ENCODE data around the gene RC3H2.
"Not testable (repeated sequence)": the region's sequence is repeated elsewhere in the genome, so short reads cannot be mapped to it uniquely, and the experiment has no call there.

Gene RC3H2

GRCh38 chr9:122841501-122841900 is 63.7 kb downstream of the RC3H2 start:
- no peak for DNase-seq (ENCODE audit: low spot score)

GRCh38 chr9:122838441-122838840 is 66.7 kb downstream of the RC3H2 start:
- not testable (repeated sequence) for DNase-seq (ENCODE audit: low spot score)

GRCh38 chr9:122837266-122837850 is 67.8 kb downstream of the RC3H2 start:
- no peak for DNase-seq (ENCODE audit: low spot score)

DNA sequence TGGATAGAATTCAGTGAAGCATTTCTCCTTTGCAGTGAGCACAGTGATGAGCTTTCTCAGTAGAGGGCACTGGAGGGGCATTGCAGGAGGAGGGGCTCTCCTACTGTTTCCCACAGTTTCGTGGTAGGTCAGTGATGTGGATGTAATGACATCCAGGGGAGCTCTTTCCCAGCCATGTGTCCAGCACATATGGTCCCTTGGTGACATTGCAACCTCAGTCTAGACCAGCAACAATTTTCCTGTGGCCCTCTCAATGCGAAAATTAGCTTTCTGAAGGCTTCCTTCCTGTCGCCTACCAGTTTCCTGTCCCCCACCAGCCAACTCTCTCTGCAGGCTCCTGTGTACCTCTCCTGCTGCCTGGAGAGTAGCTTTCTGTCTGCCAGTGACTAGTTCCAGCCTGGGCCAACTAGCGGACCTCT is 69.8 kb downstream of the RC3H2 start:
- DNase-seq (ENCODE audit: low spot score), result no peak

DNA sequence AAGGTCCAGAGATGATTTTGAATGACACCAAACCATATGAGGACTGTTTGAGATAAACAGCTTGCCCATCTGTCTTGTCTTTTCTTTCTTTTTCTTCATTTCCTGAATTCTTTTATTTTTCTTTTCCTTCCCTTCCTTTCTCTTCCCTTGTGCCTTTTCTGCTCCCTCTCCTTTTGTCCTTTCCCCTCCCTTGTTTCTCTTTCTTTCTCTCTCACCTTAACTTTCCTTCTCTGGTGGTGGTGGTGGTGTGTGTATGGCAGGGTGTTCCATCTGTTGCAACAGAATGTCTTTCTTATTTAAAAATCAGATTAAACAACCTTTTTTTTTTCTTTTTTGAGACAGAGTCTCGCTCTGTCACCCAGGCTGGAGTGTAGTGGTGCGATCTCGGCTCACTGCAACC is 73.0 kb downstream of the RC3H2 start:
- DNase-seq (ENCODE audit: low spot score), result no peak

GRCh38 chr9:122828965-122829284 is 76.2 kb downstream of the RC3H2 start:
- DNase-seq (ENCODE audit: low spot score), result not testable (repeated sequence)

DNA sequence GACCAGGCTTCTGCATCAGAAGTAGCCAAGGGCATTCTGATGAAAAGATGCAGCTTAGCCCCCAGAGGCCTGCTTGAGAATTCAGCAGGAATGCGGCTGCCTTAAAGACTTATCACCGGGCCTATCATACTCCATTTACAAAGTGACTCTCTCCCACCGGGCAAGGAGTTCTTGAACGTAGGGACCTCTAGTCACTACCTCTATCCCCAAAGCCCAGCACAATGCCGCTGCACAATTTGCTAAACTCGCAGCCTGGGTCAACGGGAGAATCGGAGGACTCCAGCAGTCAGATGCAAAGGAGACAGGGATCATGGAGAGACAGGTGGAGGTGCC is 77.4 kb downstream of the RC3H2 start:
- DNase-seq (ENCODE audit: low spot score), result no peak

- no peak for DNase-seq (ENCODE audit: low spot score)
Observed at GRCh38 chr9:122822938-122823337, 82.2 kb downstream of the RC3H2 start.

GRCh38 chr9:122822056-122822455 is 83.1 kb downstream of the RC3H2 start:
- DNase-seq (ENCODE audit: low spot score), result no peak

DNA sequence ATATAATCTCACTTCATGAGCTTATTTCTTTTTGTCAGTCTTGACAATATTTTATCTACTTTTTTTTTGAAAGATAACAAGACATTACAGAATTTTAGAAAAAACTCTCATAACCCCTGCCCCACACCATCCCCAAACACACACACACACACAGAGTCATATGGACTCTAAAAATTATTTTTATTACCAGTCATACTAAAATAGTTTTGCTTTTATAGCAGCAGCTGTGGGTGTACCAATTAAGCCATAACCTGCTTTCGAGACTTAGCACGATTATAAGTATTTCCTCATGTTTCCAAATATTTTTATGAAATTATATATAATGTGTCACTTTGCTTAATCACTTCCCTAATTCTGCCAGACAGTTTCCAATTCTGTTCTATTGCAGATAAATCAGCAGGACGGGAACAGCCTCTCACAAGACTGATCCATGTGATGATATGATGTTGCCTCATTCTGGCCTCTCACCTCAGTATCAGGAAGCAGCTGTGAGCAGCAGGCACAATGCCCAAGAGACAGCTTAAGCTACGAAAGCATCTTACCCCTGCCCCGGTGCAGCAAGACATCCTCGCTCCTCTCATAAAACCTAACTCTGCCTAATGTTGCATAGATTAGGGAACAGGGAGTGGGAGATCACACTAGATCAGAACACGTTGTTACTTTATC is 83.7 kb downstream of the RC3H2 start:
- no peak for DNase-seq (ENCODE audit: low spot score)

- no peak for DNase-seq (ENCODE audit: low spot score)
Observed at GRCh38 chr9:122820490-122820845, 84.7 kb downstream of the RC3H2 start.

- no peak for DNase-seq (ENCODE audit: low spot score)
Observed at GRCh38 chr9:122819791-122820489, 85.2 kb downstream of the RC3H2 start.

DNA sequence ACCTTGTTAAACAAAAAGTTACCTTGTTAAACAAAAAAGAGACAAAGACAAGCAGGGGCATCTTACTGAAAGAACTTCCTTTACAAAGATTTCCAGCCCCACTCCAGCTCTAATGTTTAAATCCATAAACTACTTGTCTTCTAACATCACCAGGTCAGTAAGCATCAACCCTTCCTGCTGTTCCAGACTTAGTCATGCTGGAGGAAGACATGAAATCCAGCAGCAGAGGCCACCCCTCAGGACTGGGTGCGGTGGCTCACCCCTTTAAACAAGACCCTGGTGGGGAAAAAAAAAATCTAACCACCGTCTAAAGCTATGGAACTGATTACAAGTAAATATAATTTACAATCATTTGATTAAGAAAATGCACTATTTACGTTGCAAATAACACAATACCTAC is 85.8 kb downstream of the RC3H2 start:
- no peak for DNase-seq (ENCODE audit: low spot score)

DNA sequence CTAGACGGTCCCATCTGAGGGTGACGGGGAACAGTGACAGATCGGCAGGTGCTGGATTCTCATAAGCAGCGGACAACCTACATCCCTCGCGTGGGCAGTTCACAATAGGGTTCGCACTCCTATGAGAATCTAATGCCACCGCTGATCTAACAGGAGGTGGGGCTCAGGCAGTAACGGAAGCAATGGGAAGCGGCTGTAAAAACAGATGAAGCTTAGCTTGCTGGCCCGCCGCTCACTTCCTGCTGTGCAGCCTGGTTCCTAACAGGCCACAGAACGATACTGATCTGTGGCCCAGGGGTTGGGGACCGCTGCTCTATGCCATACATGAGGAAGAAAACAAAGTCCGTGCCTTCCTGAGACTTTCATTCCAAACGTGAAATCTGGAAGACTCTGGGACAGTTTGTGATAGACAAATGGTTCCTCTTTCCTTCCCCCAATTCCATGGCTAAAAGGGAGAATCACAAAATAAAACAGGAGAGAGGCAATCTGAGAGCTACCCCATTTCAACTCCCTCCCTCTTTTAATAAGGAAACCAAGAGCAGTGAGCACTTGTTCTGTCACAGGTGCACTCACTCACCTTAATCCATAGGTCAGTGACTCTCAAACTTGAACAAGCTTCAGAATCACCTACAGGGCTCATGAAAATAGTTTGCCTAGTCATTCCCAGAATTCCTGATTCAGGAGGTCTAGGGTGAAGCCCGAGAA is 88.8 kb downstream of the RC3H2 start:
- DNase-seq (ENCODE audit: low spot score), result no peak

DNA sequence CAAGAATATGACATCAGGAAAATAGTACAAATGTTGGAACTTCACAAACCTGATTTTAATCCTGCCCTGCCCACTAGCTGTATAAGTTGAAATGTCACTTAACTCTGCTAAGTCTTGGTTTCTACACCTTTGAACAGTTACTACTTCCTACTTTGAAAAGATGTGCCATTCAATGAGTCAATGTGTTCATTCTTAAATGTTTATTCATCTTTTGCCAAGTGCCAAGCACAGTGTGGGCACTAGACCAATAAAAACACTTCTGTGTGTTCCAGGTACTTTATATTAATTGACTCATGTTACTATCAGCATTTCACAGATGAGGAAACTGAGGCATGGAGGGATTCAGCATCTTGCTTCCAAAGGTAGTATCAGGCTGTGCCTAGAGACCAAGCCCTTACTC is 89.6 kb downstream of the RC3H2 start:
- no peak for DNase-seq (ENCODE audit: low spot score)

GRCh38 chr9:122814545-122814944 is 90.6 kb downstream of the RC3H2 start:
- no peak for DNase-seq (ENCODE audit: low spot score)

DNA sequence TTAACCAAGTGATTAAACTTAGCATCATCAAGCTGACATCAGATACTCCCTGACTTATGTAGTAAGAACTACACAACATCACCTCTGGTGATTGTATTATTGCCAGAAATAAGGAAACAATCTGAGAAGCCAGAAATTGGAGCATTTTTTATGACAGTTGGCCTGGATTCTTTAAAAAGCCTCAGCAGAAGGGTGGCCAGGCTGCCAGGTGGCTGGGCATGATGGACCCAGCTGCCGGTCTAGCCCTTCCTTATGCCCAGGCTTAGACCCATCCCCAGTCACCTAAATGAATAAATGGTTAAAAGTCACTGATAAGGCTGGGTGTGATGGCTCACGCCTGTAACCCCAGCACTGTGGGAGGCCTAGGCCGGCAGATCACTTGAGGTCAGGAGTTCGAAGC is 92.4 kb downstream of the RC3H2 start:
- no peak for DNase-seq (ENCODE audit: low spot score)

DNA sequence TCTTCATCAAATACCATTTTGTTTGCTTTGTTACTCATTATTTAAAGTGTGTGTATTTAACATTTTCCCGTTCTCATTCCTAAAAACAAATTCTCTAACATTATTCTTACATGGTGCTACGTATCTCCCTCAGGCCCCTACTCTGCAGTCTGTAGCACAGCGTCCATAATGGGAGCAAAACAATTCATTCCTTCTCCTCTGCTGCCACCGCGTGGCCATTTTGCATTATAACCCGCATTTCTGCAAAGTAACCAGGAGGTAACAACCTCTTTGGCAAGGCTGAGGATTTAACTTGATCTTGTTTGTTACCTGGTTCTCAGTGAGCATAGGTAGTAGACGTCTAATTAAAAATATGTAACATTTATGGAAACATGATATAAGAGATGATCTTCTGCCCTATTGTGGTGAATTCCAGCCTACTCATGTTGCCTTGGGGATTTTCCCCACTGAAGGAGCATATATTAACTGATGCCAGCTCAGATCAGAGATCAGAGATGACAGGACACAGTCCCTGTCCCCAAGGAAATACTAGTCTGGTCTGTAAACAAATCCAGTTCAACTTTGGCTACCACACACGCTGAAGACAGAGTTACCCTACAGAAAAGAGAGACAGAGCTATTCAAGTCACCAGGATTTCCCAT is 94.7 kb downstream of the RC3H2 start:
- peak; percentile 70 for DNase-seq (ENCODE audit: low spot score)

- not testable (repeated sequence) for DNase-seq (ENCODE audit: low spot score)
Observed at GRCh38 chr9:122809261-122809660, 95.9 kb downstream of the RC3H2 start.

- no peak for DNase-seq (ENCODE audit: low spot score)
Observed at GRCh38 chr9:122808141-122808540, 97.0 kb downstream of the RC3H2 start.

- no peak for DNase-seq (ENCODE audit: low spot score)
Observed at GRCh38 chr9:122807271-122807900, 97.8 kb downstream of the RC3H2 start.

- DNase-seq (ENCODE audit: low spot score), result no peak
Observed at GRCh38 chr9:122806661-122807060, 98.5 kb downstream of the RC3H2 start.

Measured in HuH-7.5 (cell line).